Nephron progenitor cell (in vitro differentiated cells): Measurements from ENCODE around the gene BBS10.
"Not testable (repeated sequence)": the region's sequence is repeated elsewhere in the genome, so short reads cannot be mapped to it uniquely, and the experiment has no call there.

Experiments used
- DNase-seq: peaks from one replicate; pipeline ENCODE4 v3.0.0; 2021
- H3K27ac Mint-ChIP-seq: 2 replicates; pipeline ENCODE4 v1.8.0; 2021; ENCODE audit warnings: mild to moderate bottlenecking, moderate library complexity, mixed read lengths
- H3K27me3 Mint-ChIP-seq: 2 replicates; pipeline ENCODE4 v1.8.0; 2021; ENCODE audit warnings: mild to moderate bottlenecking, low read depth, mixed read lengths; ENCODE audit not compliant: poor library complexity
- H3K36me3 Mint-ChIP-seq: 2 replicates; pipeline ENCODE4 v1.8.0; 2021; ENCODE audit warnings: low read depth, mixed read lengths
- H3K4me1 Mint-ChIP-seq: 2 replicates; pipeline ENCODE4 v1.8.0; 2021; ENCODE audit warnings: mixed read lengths
- H3K4me3 Mint-ChIP-seq: 2 replicates; pipeline ENCODE4 v1.8.0; 2021; ENCODE audit warnings: mild to moderate bottlenecking, moderate library complexity, mixed read lengths
- H3K9me3 Mint-ChIP-seq: 2 replicates; pipeline ENCODE4 v1.8.0; 2021; ENCODE audit warnings: mild to moderate bottlenecking, moderate library complexity, mixed read lengths
- CTCF ChIP-seq: fragments of 200-600 bp; sonication (generic); IDR thresholded peaks from 2 replicates; pipeline ENCODE4 v1.5.0; 2021; ENCODE audit warnings: antibody characterized with exemption

The BBS10 gene

GRCh38 chr12:76348079-76348901 lies at the start of gene BBS10:
TSS of gene BBS10 (minus strand) at chr12:76348415. CDS start at chr12:76348358, 57 bp downstream.
- DNase-seq, result peak; percentile 81
- no peaks in the 10 kb centered on the region for H3K9me3 Mint-ChIP-seq
- H3K4me3 Mint-ChIP-seq, result peak within 1 kb of the TSS; percentile 94
- H3K36me3 Mint-ChIP-seq, result no peaks in the 10 kb centered on the region
- H3K27ac Mint-ChIP-seq, result peak within 1 kb of the TSS; percentile 93
- H3K4me1 Mint-ChIP-seq, result peaks cover 26% of the 10 kb centered on the region
- no peaks in the 10 kb centered on the region for H3K27me3 Mint-ChIP-seq
- no peak for TF ChIP-seq CTCF

DNA sequence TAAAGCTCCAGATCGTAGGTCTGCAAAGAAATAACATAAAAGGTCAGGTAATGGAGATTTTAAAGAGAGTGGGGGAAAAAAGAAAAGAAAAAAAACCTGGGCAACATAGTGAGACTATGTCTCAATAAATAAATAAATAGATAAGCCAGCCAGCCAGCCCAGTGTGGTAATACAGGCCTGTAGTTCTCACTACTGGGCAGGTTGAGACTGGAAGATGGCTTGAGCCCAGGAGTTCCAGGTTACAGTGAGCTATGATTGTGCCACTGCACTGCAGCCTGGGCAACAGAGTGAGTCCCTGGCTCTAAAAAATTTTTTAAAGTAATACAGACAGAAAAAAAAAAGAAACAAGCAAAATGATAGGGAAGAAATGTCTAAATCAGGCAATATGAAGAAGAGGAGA lies 43.2 kb upstream of the BBS10 start:
- DNase-seq, result no peak

DNA sequence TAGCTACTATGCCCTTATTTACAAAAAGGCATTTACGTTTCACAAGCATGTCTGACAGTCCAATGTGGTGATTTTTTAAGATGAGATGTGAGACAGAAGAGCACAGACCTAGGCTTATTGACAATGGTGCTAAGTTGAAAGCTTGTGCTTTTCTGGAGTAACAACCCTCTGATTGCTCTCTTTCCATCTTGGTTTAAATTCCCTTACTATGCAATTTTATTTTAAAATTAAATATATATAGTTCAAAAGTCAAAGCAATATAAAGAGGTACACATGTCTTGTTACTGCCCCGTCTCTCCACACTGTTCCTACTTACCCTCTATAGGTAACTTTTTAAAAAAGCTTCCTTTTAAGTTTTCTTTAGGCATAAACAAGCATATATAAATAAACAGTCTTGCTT lies 39.4 kb upstream of the BBS10 start:
- H3K27ac Mint-ChIP-seq, result no peak overlapping the region
- H3K4me1 Mint-ChIP-seq, result no peaks in the 10 kb centered on the region
- H3K4me3 Mint-ChIP-seq, result no peak overlapping the region
- no peaks in the 10 kb centered on the region for H3K27me3 Mint-ChIP-seq
- H3K36me3 Mint-ChIP-seq, result peaks cover 48% of the 10 kb centered on the region
- H3K9me3 Mint-ChIP-seq, result no peaks in the 10 kb centered on the region
- no peak for TF ChIP-seq CTCF
- DNase-seq, result no peak

More for the DNA sequence above, 43.2 kb upstream of the BBS10 start:
- Mint-ChIP-seq H3K4me1 (no peaks in the 10 kb centered on the region), H3K27me3 (no peaks in the 10 kb centered on the region), H3K27ac (peak overlapping the region; percentile 40), H3K36me3 (peaks cover 41% of the 10 kb centered on the region), H3K4me3 (no peak overlapping the region), H3K9me3 (no peaks in the 10 kb centered on the region)
- no peak for TF ChIP-seq CTCF

DNA sequence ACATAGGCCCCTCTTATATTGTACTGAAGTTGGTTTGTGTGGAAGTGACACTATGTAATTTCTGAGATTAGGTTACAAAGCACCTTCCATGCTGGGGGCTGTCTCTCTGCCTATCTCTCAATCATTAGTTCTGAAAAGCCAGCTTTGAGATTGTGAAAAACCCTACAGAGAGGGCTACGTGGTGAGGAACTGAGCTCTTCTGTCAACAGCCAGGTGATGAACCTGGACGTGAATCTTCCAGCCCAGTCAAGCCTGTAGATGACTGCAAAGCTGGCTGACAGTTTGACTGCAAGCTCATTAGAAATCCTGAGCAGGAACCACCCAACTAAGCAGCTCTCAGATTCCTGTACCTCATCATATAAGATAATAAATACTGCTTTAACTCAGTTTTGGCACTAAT lies 36.3 kb upstream of the BBS10 start:
- H3K4me3 Mint-ChIP-seq, result no peak overlapping the region
- H3K36me3 Mint-ChIP-seq, result peaks cover 35% of the 10 kb centered on the region
- no peaks in the 10 kb centered on the region for H3K4me1 Mint-ChIP-seq
- no peaks in the 10 kb centered on the region for H3K27me3 Mint-ChIP-seq
- no peaks in the 10 kb centered on the region for H3K9me3 Mint-ChIP-seq
- DNase-seq, result no peak
- TF ChIP-seq CTCF, result no peak
- H3K27ac Mint-ChIP-seq, result peak overlapping the region; percentile 36

GRCh38 chr12:76383988-76384387 lies 35.8 kb upstream of the BBS10 start:
- TF ChIP-seq CTCF, result no peak
- Mint-ChIP-seq H3K27ac (no peak overlapping the region), H3K4me1 (no peaks in the 10 kb centered on the region)

DNA sequence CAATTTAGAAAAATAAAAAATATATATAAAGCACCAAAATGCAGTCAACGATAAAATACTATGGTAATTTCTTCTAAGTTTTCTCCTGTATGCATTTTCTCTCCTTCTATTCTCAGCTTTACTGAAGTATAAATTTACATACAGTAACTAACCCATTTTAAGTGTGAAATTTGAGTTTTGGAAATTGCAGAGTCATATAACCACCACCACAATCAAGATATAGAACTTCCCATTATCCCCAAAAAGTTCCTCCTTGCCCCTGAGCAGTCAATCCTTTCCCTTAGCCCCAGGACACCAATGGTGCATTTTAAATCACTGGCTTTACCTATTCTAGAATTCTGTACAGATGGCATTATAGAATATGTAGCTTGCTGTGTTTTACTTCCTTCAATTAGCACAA lies 31.0 kb upstream of the BBS10 start:
- no peak overlapping the region for H3K27ac Mint-ChIP-seq
- no peak overlapping the region for H3K4me3 Mint-ChIP-seq
- H3K4me1 Mint-ChIP-seq, result no peaks in the 10 kb centered on the region
- no peaks in the 10 kb centered on the region for H3K9me3 Mint-ChIP-seq
- no peaks in the 10 kb centered on the region for H3K27me3 Mint-ChIP-seq
- H3K36me3 Mint-ChIP-seq, result peaks cover 42% of the 10 kb centered on the region
- DNase-seq, result no peak
- no peak for TF ChIP-seq CTCF

More at GRCh38 chr12:76383988-76384387, 35.8 kb upstream of the BBS10 start:
- no peaks in the 10 kb centered on the region for H3K27me3 Mint-ChIP-seq
- no peaks in the 10 kb centered on the region for H3K9me3 Mint-ChIP-seq
- DNase-seq, result no peak
- H3K36me3 Mint-ChIP-seq, result peaks cover 40% of the 10 kb centered on the region
- H3K4me3 Mint-ChIP-seq, result no peak overlapping the region

GRCh38 chr12:76376876-76377275 lies 28.7 kb upstream of the BBS10 start:
- not testable (repeated sequence) for H3K9me3 Mint-ChIP-seq, H3K27me3 Mint-ChIP-seq, H3K27ac Mint-ChIP-seq, DNase-seq, H3K4me1 Mint-ChIP-seq, H3K4me3 Mint-ChIP-seq
- H3K36me3 Mint-ChIP-seq, result peaks cover 40% of the 10 kb centered on the region
